Measurements from ENCODE around the gene C1QTNF4.
A peak's percentile ranks its signal among the peaks of the same experiment; 100 is the strongest.

C1QTNF4 gene

GRCh38 chr11:47620836-47621378 is 26.7 kb upstream of the C1QTNF4 start:
- Histone ChIP-seq H3K4me1 (ENCODE audit: insufficient read depth, low read length) (no peaks in the 10 kb centered on the region), H3K27me3 (ENCODE audit: insufficient read depth, low read length, poor library complexity) (no peaks in the 10 kb centered on the region), H3K79me2 (ENCODE audit: insufficient read depth, low read length) (no peaks in the 10 kb centered on the region), H3K9ac (ENCODE audit: low read depth, low read length) (no peak overlapping the region), H3K36me3 (ENCODE audit: insufficient read depth, low read length) (peaks cover 87% of the 10 kb centered on the region), H3K9me3 (ENCODE audit: insufficient read depth, low read length, severe bottlenecking) (no peaks in the 10 kb centered on the region), H2AFZ (ENCODE audit: low read depth, low read length) (no peak overlapping the region), H3K27ac (ENCODE audit: low read length) (no peak overlapping the region), H3K4me2 (ENCODE audit: insufficient read depth, low read length) (no peak overlapping the region), H3K4me3 (ENCODE audit: low read depth in 1 of 2, low read length in 2 of 2) (no peak overlapping the region), H4K20me1 (ENCODE audit: insufficient read depth, low read length) (no peaks in the 10 kb centered on the region; the same call in 1 of the 2 replicates)
- no peak for DNase-seq
- no peak for TF ChIP-seq EZH2 (IDR thresholded peaks at IDR 0.05; ENCODE audit: borderline replicate concordance, low read depth, low read length, severe bottlenecking)
- TF ChIP-seq, protein P1, sequence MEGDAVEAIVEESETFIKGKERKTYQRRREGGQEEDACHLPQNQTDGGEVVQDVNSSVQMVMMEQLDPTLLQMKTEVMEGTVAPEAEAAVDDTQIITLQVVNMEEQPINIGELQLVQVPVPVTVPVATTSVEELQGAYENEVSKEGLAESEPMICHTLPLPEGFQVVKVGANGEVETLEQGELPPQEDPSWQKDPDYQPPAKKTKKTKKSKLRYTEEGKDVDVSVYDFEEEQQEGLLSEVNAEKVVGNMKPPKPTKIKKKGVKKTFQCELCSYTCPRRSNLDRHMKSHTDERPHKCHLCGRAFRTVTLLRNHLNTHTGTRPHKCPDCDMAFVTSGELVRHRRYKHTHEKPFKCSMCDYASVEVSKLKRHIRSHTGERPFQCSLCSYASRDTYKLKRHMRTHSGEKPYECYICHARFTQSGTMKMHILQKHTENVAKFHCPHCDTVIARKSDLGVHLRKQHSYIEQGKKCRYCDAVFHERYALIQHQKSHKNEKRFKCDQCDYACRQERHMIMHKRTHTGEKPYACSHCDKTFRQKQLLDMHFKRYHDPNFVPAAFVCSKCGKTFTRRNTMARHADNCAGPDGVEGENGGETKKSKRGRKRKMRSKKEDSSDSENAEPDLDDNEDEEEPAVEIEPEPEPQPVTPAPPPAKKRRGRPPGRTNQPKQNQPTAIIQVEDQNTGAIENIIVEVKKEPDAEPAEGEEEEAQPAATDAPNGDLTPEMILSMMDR (IDR thresholded peaks at IDR 0.05; ENCODE audit: borderline replicate concordance, extremely low read depth, low read length, poor library complexity, severe bottlenecking), result no peak
- ATAC-seq (ENCODE audit: insufficient read depth, low read depth), result no peak

GRCh38 chr11:47617417-47617809 is 23.2 kb upstream of the C1QTNF4 start:
- no peak for DNase-seq
- peaks cover 54% of the 10 kb centered on the region for H3K36me3 ChIP-seq (ENCODE audit: insufficient read depth, low read length)
- H3K4me3 ChIP-seq (ENCODE audit: low read depth in 1 of 2, low read length in 2 of 2), result no peak overlapping the region
- no peaks in the 10 kb centered on the region for H3K27me3 ChIP-seq (ENCODE audit: insufficient read depth, low read length, poor library complexity)
- H3K27ac ChIP-seq (ENCODE audit: low read length), result no peak overlapping the region
- ATAC-seq (ENCODE audit: insufficient read depth, low read depth), result no peak
- H4K20me1 ChIP-seq (ENCODE audit: insufficient read depth, low read length), result no peaks in the 10 kb centered on the region
- H2AFZ ChIP-seq (ENCODE audit: low read depth, low read length), result no peak overlapping the region
- no peak overlapping the region for H3K9ac ChIP-seq (ENCODE audit: low read depth, low read length)
- no peaks in the 10 kb centered on the region for H3K9me3 ChIP-seq (ENCODE audit: insufficient read depth, low read length, severe bottlenecking)
- no peak for TF ChIP-seq EZH2 (IDR thresholded peaks at IDR 0.05; ENCODE audit: borderline replicate concordance, low read depth, low read length, severe bottlenecking)
- TF ChIP-seq, protein P1 (IDR thresholded peaks at IDR 0.05; ENCODE audit: borderline replicate concordance, extremely low read depth, low read length, poor library complexity, severe bottlenecking), result no peak
- no peaks in the 10 kb centered on the region for H3K79me2 ChIP-seq (ENCODE audit: insufficient read depth, low read length)
- H3K4me2 ChIP-seq (ENCODE audit: insufficient read depth, low read length), result no peak overlapping the region
- H3K4me1 ChIP-seq (ENCODE audit: insufficient read depth, low read length), result no peaks in the 10 kb centered on the region

GRCh38 chr11:47616726-47617416 is 22.7 kb upstream of the C1QTNF4 start:
- H3K9ac ChIP-seq (ENCODE audit: low read depth, low read length), result no peak overlapping the region
- H3K4me3 ChIP-seq (ENCODE audit: low read depth in 1 of 2, low read length in 2 of 2), result no peak overlapping the region
- no peak overlapping the region for H2AFZ ChIP-seq (ENCODE audit: low read depth, low read length)
- peak; percentile 49; the same call in 1 of the 3 replicates for ATAC-seq (ENCODE audit: insufficient read depth, low read depth)
- H3K27me3 ChIP-seq (ENCODE audit: insufficient read depth, low read length, poor library complexity), result no peaks in the 10 kb centered on the region
- H3K36me3 ChIP-seq (ENCODE audit: insufficient read depth, low read length), result peaks cover 49% of the 10 kb centered on the region
- no peak overlapping the region for H3K4me2 ChIP-seq (ENCODE audit: insufficient read depth, low read length)
- H3K79me2 ChIP-seq (ENCODE audit: insufficient read depth, low read length), result no peaks in the 10 kb centered on the region
- no peak for TF ChIP-seq EZH2 (IDR thresholded peaks at IDR 0.05; ENCODE audit: borderline replicate concordance, low read depth, low read length, severe bottlenecking)
- TF ChIP-seq, protein P1 (IDR thresholded peaks at IDR 0.05; ENCODE audit: borderline replicate concordance, extremely low read depth, low read length, poor library complexity, severe bottlenecking), result peak; percentile 52
- H4K20me1 ChIP-seq (ENCODE audit: insufficient read depth, low read length), result no peaks in the 10 kb centered on the region
- no peaks in the 10 kb centered on the region for H3K9me3 ChIP-seq (ENCODE audit: insufficient read depth, low read length, severe bottlenecking)
- H3K4me1 ChIP-seq (ENCODE audit: insufficient read depth, low read length), result no peaks in the 10 kb centered on the region
- H3K27ac ChIP-seq (ENCODE audit: low read length), result no peak overlapping the region
- peak; percentile 30 for DNase-seq
